Kidney tubule cell (primary cell): ENCODE results near the gene PHLDB2.
"Not testable (repeated sequence)": the region's sequence is repeated elsewhere in the genome, so short reads cannot be mapped to it uniquely, and the experiment has no call there.

Experiments
- DNase-seq: peaks from one replicate; pipeline ENCODE4 v3.0.0-alpha.2; 2018; ENCODE audit warnings: low spot score

PHLDB2 gene

GRCh38 chr3:111859061-111859973, at the start of gene PHLDB2:
Gene PHLDB2, plus strand, starts transcription at chr3:111859265. Its CDS starts 24,813 bp downstream, at chr3:111884078.
- peak; percentile 88 for DNase-seq

GRCh38 chr3:111810909-111811308, 48.2 kb upstream of the PHLDB2 start:
- DNase-seq: peak; percentile 76

DNA sequence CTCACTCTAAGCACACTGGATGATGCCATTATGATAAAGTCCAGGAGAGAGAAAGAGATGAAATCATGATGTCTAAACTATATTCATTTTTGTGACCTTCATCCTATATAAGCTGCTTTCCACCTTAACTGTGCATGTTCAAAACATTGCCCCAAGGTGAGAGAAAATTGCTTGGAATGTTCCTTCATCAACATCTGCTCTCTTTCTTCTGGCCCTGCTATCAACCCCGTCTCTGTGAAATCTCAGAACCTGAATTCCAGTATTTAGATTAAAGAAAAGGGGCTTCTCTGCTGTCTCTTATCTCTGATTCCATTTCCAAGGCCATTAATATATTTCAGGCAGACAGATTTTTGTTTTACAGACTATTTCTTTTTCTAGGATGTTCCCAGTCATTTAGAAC, 47.3 kb upstream of the PHLDB2 start:
- no peak for DNase-seq

- DNase-seq: peak; percentile 78
These were observed 46.4 kb upstream of the PHLDB2 start for GRCh38 chr3:111812701-111813100.

DNA sequence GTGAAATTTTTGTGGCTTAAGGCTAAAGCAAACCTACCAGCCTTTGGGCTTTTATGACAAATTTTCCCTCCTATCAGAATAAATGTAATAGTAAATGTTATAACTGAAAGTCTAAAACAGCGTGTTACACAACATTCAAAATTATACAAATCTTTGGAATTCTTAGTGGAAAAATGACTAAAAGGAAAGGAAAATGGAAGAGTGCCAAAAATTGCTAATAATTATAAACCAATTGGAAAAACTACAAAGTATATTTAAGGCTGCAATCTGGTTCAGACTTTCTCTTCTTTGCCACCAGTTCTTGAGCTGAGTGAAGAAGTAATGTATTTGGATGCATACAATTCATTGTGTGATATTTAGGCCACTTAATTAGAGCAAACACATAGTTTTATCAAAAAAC, 45.6 kb upstream of the PHLDB2 start:
- no peak for DNase-seq

- no peak for DNase-seq
These were observed 45.1 kb upstream of the PHLDB2 start for GRCh38 chr3:111813979-111814378.

DNA sequence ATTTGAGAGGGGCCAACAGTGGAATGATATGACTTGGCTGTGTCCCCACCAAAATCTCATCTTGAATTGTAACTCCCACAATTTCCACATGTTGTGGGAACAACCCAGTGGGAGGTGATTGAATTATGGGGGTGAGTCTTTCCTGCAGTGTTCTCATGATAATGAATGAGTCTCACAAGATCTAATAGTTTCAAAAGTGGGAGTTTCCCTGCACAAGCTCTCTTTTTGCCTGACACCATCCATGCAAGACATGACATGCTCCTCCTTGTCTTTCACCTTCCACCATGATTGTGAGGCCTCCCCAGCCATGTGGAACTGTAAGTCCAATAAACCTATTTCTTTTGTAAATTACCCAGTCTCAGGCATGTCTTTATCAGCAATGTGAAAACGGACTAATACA, 42.3 kb upstream of the PHLDB2 start:
- not testable (repeated sequence) for DNase-seq

GRCh38 chr3:111819927-111820326, 39.1 kb upstream of the PHLDB2 start:
- DNase-seq: peak; percentile 67

DNA sequence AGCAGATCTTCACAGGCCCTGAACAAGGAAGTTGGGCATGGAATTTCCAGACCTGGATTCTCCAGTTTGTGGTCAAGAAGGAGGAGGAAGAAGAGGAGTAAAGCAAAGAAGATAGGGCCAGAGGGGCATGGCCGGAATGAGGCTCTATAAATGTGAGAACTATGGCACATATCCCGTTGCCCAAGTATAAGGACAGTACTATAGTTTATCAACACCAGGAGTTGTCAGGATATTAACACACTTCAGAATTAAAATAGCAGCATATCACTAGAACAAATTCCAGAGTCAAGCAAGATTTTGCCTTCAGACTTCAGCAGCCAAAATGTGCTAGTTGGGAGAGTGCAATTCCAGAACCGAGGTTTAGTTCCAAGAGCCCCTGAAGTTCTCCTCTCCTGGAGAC, 38.4 kb upstream of the PHLDB2 start:
- peak; percentile 35 for DNase-seq

GRCh38 chr3:111821891-111822290, 37.2 kb upstream of the PHLDB2 start:
- no peak for DNase-seq

- DNase-seq: no peak
These were observed 36.3 kb upstream of the PHLDB2 start for GRCh38 chr3:111822804-111823203.

GRCh38 chr3:111823341-111823855, 35.7 kb upstream of the PHLDB2 start:
- DNase-seq: no peak

DNA sequence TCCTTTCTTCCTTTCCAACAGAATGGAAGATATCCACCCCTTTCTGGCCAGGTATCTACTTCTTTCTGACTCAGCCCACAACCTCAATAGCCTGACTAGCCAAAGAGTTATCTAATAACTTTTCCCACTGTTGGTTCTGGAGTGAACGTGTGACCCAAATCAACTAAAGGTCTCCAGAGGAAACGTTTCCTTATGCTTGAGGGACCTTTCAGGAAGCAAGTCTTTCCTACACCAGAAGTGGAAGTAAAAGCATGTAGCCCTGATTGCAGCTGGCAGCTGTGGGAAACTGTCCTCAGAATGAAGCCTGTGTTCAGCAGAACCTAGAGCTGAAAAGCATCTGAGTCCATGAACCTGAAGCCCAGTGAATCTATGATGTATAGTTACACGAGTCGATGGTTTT, 34.7 kb upstream of the PHLDB2 start:
- DNase-seq: peak; percentile 72

GRCh38 chr3:111827871-111828270, 31.2 kb upstream of the PHLDB2 start:
- DNase-seq: no peak

DNA sequence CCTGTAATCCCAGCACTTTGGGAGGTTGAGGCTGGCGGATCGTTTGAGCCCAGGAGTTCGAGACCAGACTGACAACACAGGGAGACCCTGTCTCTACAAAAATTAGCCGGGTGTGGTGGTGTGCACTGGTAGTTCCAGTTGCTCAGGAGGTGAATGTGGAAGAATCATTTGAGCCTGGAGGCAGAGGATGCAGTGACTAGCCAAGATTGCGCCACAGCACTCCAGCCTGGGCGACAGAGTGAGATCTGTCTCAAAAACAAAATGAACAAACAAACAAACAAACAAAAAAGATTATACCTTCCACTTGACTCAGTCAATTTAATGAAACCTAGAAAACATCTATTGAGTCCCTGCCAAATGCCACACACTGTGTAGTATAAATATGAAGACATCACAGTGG, 30.5 kb upstream of the PHLDB2 start:
- DNase-seq: no peak

DNA sequence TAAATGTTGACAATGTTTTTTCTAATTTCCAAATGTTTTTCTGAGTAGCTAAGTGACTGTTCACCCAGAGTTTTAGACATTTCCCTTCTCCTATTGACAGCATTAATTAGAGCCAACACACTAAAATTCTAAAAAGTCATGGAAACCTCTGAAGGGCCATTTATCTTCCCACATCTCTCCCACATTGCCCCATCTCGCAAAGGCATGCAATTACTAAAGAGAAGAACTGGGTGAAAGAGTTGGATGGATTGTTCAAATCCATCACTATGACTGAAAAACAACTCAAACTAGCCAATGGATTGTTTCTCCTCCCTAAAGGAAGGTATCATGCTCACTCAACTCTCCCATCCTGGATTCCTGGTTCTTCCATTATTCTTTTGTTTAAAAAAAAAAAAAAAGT, 30.0 kb upstream of the PHLDB2 start:
- no peak for DNase-seq

DNA sequence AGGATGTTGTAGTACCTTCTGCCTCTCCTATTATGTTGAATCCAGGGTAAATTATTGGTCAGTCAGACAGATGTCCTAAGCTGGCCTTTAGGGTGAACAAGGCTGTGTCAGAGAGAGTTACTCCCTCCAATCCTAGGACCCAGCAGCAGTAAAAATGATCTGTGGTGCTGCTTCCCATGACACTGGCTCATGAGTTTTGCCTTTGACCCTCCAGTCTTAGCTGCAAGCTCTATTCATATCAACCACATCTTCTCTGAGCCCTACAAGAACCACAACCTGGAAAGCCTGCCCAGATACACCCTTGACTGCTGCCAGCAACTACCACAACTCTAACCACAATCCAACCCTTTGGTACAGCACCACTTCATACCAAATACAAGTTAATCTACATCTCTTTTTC, 27.2 kb upstream of the PHLDB2 start:
- DNase-seq: peak; percentile 37

GRCh38 chr3:111837112-111837511, 22.0 kb upstream of the PHLDB2 start:
- no peak for DNase-seq

GRCh38 chr3:111838133-111838532, 20.9 kb upstream of the PHLDB2 start:
- DNase-seq: no peak

- DNase-seq: no peak
These were observed 13.0 kb upstream of the PHLDB2 start for GRCh38 chr3:111846039-111846438.

- DNase-seq: peak; percentile 90
These were observed 12.3 kb upstream of the PHLDB2 start for GRCh38 chr3:111846717-111847116.

- DNase-seq: no peak
These were observed 10.8 kb upstream of the PHLDB2 start for GRCh38 chr3:111848283-111848682.

DNA sequence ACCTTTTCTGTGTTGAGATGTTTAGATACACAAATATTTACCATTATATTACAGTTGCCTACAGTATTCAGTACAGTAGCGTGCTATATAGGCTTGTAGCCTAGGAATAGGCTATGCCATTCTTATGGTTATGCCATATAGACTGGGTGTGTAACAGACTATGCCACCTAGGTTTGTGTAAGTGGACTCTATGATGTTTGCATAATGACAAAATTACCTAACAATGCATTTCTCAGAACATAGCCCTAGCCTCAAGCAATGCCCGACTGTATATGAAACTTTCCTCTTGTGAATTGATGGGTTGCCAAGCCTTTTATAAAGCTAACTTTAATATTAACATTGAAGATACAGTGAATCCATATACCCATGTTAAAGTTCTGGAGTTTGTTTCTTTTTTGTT, 10.3 kb upstream of the PHLDB2 start:
- DNase-seq: no peak

- no peak for DNase-seq
These were observed 8.5 kb upstream of the PHLDB2 start for GRCh38 chr3:111850537-111850936.
